GM19328 (cell line): ENCODE measurements around the gene RUNDC3A.

ENCODE experiments used
- ATAC-seq: cut with Tn5 transposase; IDR thresholded peaks from one replicate; pipeline ENCODE4 v1.9.1; 2021; ENCODE audit warnings: mild to moderate bottlenecking, moderate library complexity; ENCODE audit not compliant: unreplicated experiment

Gene RUNDC3A

GRCh38 chr17:44308320-44308818, at the start of gene RUNDC3A:
Gene RUNDC3A (plus strand): TSS chr17:44308601. CDS start chr17:44308833, 232 bp downstream.
- ATAC-seq: no peak

- no peak for ATAC-seq
Measured at GRCh38 chr17:44258811-44259351, 49.5 kb upstream of the RUNDC3A start.

DNA sequence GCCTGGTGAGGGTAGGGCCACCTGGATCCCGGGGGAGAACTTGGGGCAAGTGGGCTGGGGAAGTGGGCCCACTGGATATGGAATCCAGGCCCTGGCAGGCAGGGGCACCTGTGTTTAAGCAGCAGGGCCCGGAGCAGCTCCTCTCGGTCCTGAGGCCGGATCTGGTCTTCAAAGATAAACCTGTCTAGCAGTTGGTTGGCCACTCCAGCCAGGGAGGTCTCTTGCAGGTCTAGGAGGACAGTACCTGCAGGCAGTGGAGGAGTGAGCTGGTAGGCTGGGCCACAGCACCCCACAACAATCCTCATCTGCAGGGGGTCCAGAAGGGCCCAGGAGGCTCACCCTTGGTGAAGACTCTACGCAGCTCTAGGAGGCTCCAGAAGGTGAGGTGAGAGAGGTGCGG, 48.1 kb upstream of the RUNDC3A start:
- no peak for ATAC-seq

GRCh38 chr17:44262654-44263225, 45.7 kb upstream of the RUNDC3A start:
- ATAC-seq: no peak

- ATAC-seq: no peak
Measured at GRCh38 chr17:44263345-44263902, 45.0 kb upstream of the RUNDC3A start.

DNA sequence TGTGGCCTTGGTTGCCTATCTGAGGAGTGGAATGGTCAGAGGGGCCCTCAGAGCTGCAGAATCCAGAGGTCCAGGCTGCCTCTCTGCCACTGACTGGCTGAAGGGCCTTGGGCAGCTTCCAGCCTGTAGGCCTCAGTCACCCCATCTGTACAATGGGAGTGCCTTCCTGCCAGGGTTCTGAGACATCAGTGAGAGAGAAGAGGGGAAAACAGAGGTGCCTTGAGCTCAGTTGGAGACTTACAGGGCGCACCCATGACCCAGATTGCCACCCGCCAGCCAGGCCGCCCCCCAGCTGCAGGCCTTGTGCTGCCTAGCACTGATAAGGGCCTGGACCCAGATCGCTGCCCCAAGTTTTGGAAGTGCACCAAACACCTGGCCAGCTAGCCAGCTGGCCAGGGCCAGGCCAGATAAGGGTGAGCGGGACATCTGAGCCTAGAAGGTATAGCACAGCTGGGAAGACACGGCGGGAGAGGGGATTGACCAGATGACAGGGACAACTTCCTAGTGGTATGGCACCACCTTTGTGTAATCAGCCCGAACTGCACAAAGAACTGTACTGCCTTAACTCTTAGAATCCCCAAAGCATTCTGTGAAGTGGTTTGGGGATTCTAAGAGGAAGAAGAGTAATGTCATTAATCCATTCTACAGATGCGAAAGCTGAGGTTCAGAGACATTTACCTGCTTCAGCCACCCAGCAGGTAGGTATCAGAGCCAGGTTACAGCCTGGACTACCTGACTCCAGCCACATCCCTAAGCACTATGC, 41.8 kb upstream of the RUNDC3A start:
- no peak for ATAC-seq

- ATAC-seq: no peak
Measured at GRCh38 chr17:44267165-44267455, 41.3 kb upstream of the RUNDC3A start.

DNA sequence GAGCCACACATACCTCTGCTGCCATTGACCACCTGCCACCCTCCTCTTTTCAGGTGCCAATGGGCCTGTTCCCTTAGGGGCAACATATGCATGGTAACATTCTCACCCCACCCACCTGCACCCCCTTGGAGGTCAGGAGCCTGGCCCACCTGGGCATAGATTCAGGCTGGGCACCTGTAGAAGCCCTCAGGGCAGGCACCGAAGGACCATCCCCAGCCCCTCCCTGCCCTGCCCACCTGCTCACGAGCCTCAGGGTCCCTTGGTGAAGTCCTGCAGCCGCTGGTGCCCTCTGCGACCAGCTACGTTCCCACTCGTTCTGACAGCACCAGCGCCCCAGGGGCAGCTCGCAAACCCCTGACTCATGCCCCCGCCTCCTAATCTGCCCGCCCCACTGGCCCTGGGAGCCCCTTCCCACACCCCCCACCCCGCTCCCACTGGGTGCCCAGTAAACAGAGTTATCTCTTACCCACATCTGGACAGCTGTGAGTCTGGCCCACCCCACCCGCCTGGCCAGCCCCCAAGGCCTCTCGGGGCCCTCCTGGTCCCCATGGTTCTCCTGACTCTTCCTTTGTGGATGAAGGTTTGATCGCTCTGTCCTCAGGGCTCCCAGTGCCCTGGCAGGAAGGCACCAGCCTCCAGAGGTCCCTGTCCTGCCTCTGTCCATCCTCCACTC, 40.4 kb upstream of the RUNDC3A start, which contains the start of gene SLC4A1:
Gene SLC4A1, minus strand, starts transcription at position 318 of the 673 bp plus-strand sequence. CDS start 5,269 bp downstream, outside the sequence.
- no peak for ATAC-seq

GRCh38 chr17:44268709-44269534, 39.5 kb upstream of the RUNDC3A start:
- ATAC-seq: no peak

DNA sequence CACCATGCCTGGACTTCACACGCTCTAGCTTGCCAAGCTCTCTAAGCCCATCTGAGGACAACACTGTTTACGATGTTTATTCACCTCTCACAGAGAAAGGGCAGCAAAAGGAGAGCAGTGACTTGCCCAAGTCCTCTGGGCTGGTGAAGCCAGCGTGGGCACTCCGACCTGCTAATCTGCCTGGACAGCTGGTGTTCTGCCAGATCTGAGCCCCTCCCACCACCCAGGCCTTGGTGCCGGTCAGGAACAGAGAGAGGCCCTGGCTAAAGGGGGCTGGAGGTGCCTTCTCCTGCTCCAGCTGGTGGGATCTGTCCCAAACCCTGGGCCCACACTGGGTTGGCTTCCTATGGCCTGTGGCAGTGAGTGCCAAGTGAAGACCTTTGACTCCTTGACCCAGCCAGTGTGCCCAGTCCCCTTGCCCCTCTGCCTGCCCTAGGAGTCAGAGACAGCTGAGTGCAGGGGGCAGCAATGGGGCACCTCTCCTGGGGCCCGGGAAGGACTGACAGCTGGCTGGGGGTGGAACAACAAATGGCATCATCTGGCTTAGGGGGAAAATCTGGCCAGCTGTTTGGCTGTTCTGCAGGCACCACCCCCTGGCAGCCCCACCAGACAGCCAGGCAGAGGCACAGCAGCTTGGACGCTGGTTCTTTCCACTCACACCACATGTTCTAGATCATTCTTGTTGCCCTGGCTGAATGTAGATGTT, 38.7 kb upstream of the RUNDC3A start:
- no peak for ATAC-seq

GRCh38 chr17:44272321-44272951, 36.0 kb upstream of the RUNDC3A start:
- ATAC-seq: no peak

- ATAC-seq: no peak
Measured at GRCh38 chr17:44272954-44273353, 35.4 kb upstream of the RUNDC3A start.

DNA sequence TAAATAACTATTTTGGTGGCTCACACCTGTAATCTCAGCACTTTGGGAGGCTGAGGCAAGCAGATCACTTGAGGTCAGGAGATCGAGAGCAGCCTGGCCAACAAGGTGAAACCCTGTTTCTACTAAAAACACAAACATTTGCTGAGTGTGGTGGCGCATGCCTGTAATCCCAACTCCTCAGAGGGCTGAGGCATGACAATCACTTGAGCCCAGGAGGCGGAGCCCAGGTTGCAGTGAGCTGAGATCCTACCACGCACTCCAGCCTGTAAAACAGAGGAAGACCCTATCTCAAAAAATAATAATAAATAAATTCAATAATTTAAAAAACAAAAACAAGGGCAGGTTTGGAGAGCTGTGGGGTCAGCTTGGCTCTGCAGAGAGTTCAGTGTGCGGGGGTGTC, 34.8 kb upstream of the RUNDC3A start:
- ATAC-seq: no peak

DNA sequence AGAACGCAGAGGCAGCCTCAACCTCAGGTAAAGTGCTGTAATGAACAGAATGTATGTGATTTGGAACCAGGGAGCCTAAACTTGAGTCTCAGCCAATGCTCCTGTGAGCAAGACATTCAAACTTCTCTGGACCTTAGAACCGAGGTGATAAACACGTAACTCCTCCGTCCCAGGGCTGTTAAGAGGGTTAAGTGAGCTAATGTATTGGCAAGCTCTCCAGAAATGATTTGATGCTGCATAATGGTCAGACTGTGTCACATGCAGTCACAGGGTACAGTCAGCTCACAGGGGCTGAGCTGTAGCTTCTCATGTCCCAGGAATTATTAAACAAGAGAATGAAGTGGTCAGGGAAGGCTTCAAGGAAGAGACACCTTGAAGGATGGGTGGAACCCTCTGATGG, 30.4 kb upstream of the RUNDC3A start:
- ATAC-seq: no peak

- no peak for ATAC-seq
Measured at GRCh38 chr17:44279346-44279665, 29.1 kb upstream of the RUNDC3A start.

GRCh38 chr17:44279666-44280391, 28.6 kb upstream of the RUNDC3A start:
- ATAC-seq: no peak

GRCh38 chr17:44280392-44280937, 27.9 kb upstream of the RUNDC3A start:
- ATAC-seq: no peak

GRCh38 chr17:44281570-44281969, 26.8 kb upstream of the RUNDC3A start:
- no peak for ATAC-seq

GRCh38 chr17:44282264-44282663, 26.1 kb upstream of the RUNDC3A start:
- no peak for ATAC-seq
